ENCODE measurements around the gene CHST8.

GRCh38 chr19:33727331-33727998, 105.7 kb downstream of the CHST8 start:
- TF ChIP-seq CTCF (conservative IDR thresholded peaks at IDR 0.05; ENCODE audit: low read depth, low read length) (no peak), EZH2 (IDR thresholded peaks at IDR 0.05; ENCODE audit: borderline replicate concordance, low read depth, low read length, poor library complexity, severe bottlenecking) (no peak)

Data from A673 (cell line).